GM23248 (cell line): ENCODE data around the gene GLB1L3. TPM values are rescaled to one million over a fixed set of nuclear protein-coding genes. Genes with fewer than 3 reads are reported as not detected.

Experiments
- DNase-seq: peaks from one replicate; pipeline ENCODE4 v3.0.0-alpha.2; 2015
- H2AFZ ChIP-seq: fragments of 200-600 bp; sonication (generic); 2 replicates; pipeline ENCODE4 v1.6.1; 2016; ENCODE audit warnings: antibody characterized with exemption
- H3F3A ChIP-seq: fragments of 200-600 bp; sonication (generic); 2 replicates; pipeline ENCODE4 v1.6.1; 2016; ENCODE audit warnings: mild to moderate bottlenecking, antibody characterized with exemption, mixed run types; ENCODE audit not compliant: insufficient read depth
- H3K27ac ChIP-seq: fragments of 200-600 bp; sonication (generic); 2 replicates; pipeline ENCODE4 v1.5.1; 2016; ENCODE audit warnings: mild to moderate bottlenecking
- H3K27me3 ChIP-seq: fragments of 200-600 bp; sonication (generic); replicated peaks from 2 replicates; pipeline ENCODE4 v1.6.1; 2016; ENCODE audit warnings: mild to moderate bottlenecking; ENCODE audit not compliant: insufficient read depth
- H3K36me3 ChIP-seq: fragments of 200-600 bp; sonication (generic); 2 replicates; pipeline ENCODE4 v1.6.1; 2016; ENCODE audit warnings: low read depth, mild to moderate bottlenecking
- H3K4me1 ChIP-seq: fragments of 200-600 bp; sonication (generic); 2 replicates; pipeline ENCODE4 v1.6.1; 2016; ENCODE audit warnings: mild to moderate bottlenecking; ENCODE audit not compliant: insufficient read depth
- H3K4me2 ChIP-seq: fragments of 200-600 bp; sonication (generic); one replicate; pipeline ENCODE4 v1.6.1; 2016; ENCODE audit warnings: mild to moderate bottlenecking; ENCODE audit not compliant: unreplicated experiment
- H3K4me3 ChIP-seq: fragments of 200-600 bp; sonication (generic); 2 replicates; pipeline ENCODE4 v1.5.1; 2016; ENCODE audit warnings: mild to moderate bottlenecking
- H3K79me2 ChIP-seq: fragments of 200-600 bp; sonication (generic); 2 replicates; pipeline ENCODE4 v1.6.1; 2016; ENCODE audit warnings: mild to moderate bottlenecking; ENCODE audit not compliant: insufficient read depth
- H3K9ac ChIP-seq: fragments of 200-600 bp; sonication (generic); 2 replicates; pipeline ENCODE4 v1.6.1; 2016; ENCODE audit warnings: mild to moderate bottlenecking
- H3K9me2 ChIP-seq: fragments of 200-600 bp; sonication (generic); 2 replicates; pipeline ENCODE4 v1.6.1; 2016; ENCODE audit warnings: mixed run types, mild to moderate bottlenecking, moderate library complexity; ENCODE audit not compliant: insufficient read depth
- H3K9me3 ChIP-seq: fragments of 200-600 bp; sonication (generic); one replicate; pipeline ENCODE4 v1.6.1; 2017; ENCODE audit warnings: low read depth
- H4K20me1 ChIP-seq: fragments of 200-600 bp; sonication (generic); 2 replicates; pipeline ENCODE4 v1.6.0; 2016; ENCODE audit not compliant: insufficient read depth
- EZH2 ChIP-seq: fragments of 200-600 bp; sonication (generic); IDR thresholded peaks from 2 replicates; pipeline ENCODE4 v1.6.1; 2018; ENCODE audit warnings: antibody characterized with exemption, mild to moderate bottlenecking; ENCODE audit not compliant: insufficient read depth, poor library complexity, severe bottlenecking
- EZH2phosphoT487 ChIP-seq: fragments of 200-600 bp; sonication (generic); IDR thresholded peaks from 2 replicates; pipeline ENCODE4 v1.6.1; 2018; ENCODE audit warnings: antibody characterized with exemption, moderate library complexity, mild to moderate bottlenecking, low read depth; ENCODE audit not compliant: insufficient read depth
- WGBS, 2 experiments: methylation state at CpG; one replicate each; pipeline ENCODE4 v1.1.6; 2015 to 2017; ENCODE audit warnings: low lambda C conversion rate in 2 of 2, low coverage in 1 of 2; ENCODE audit errors: missing lambda C conversion rate in 2 of 2; 5-methylcytosine and 5-hydroxymethylcytosine counted together
- in situ Hi-C: fragments of 300-500 bp; cut with MboI; formaldehyde crosslinking; loops from 2 replicates; pipeline ENCODE4 v1.15.0; 2020
- polyA plus RNA-seq: library from polyadenylated mRNA; unstranded; fragments of >200 nt; fragmentation: Nextera tagmentation; extraction: Ambion mirVana; gene quantifications from 2 replicates; pipeline ENCODE4 v1.2.1, GENCODE V29; 2016
- total RNA-seq: library from RNA; depleted of rRNA; stranded (reverse); fragments of >200 nt; shearing (Covaris generic); gene quantifications from 2 replicates; pipeline ENCODE4 v1.2.3, GENCODE V29; 2014

The GLB1L3 gene
- total and polyA plus RNA-seq, 2 experiments from 2014 or later: not detected

DNA sequence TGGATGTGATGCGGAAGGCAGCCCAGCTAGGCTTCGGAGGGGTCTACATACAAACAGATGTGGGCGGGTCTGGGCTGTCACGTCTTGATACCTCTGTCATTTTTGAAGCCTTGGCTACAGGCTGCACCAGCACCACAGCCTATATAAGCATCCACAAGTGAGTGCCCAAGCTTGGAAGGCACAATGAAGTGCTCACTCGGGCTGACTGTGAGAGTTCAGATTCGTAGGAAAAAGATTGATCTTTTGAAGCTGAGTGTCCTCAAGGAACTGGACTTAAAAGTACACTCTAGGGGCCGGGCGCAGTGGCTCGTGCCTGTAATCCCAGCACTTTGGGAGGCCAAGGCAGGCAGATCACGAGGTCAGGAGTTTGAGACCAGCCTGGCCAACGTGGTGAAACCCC lies 19.1 kb upstream of the GLB1L3 start:
- Histone ChIP-seq H3K9me2 (no peaks in the 10 kb centered on the region), H3K36me3 (peaks cover 12% of the 10 kb centered on the region; the same call in 1 of the 2 replicates), H3K4me1 (peaks cover 12% of the 10 kb centered on the region), H3K79me2 (peaks cover 25% of the 10 kb centered on the region), H3K4me2 (no peak overlapping the region), H3K27me3 (no peaks in the 10 kb centered on the region), H3K9ac (no peak overlapping the region), H3K4me3 (no peak overlapping the region), H3F3A (0 out of 2 replicates have a peak, but pooled peaks cover 6% of the 10 kb centered on the region), H3K9me3 (no peaks in the 10 kb centered on the region), H2AFZ (no peak overlapping the region), H3K27ac (no peak overlapping the region), H4K20me1 (no peaks in the 10 kb centered on the region)
- TF ChIP-seq EZH2 (no peak), EZH2phosphoT487 (no peak)
- WGBS, 2 experiments: 90 to 97% methylated on average over 11 of the region's 11 CpGs
- no peak for DNase-seq
- in situ Hi-C loops: no loop called here

DNA sequence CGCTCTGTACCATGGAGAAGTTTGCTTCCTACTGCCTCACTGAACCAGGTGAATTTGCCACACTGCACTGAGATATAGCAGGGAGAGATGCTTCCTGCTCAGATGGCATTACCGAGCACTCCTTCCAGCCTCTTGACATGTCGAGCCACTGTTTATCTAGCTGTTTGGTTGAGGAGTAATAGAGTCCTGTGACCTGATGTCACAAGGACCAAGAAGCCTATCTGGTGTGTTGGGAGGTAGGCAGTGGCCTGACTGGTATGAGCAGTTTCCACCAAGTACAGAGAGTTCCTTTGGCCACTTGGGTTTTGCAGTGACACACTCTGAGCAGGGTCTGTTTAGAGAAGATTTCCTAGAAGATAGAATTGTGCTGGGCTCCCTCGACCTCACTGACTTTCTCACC lies 17.6 kb upstream of the GLB1L3 start:
- in situ Hi-C loops: no loop called here
- Histone ChIP-seq H3K4me1 (peaks cover 8% of the 10 kb centered on the region), H3K4me2 (no peak overlapping the region), H3K9ac (no peak overlapping the region), H3K36me3 (peaks cover 12% of the 10 kb centered on the region; the same call in 1 of the 2 replicates), H2AFZ (no peak overlapping the region), H3K4me3 (no peak overlapping the region), H3K9me2 (no peaks in the 10 kb centered on the region), H4K20me1 (no peaks in the 10 kb centered on the region), H3K27ac (no peak overlapping the region), H3K27me3 (no peaks in the 10 kb centered on the region), H3F3A (no peaks in the 10 kb centered on the region), H3K79me2 (peaks cover 23% of the 10 kb centered on the region), H3K9me3 (no peaks in the 10 kb centered on the region)
- 87 to 89% methylated on average over 4 of the region's 4 CpGs for WGBS, 2 experiments
- TF ChIP-seq EZH2 (no peak), EZH2phosphoT487 (no peak)
- DNase-seq: no peak

DNA sequence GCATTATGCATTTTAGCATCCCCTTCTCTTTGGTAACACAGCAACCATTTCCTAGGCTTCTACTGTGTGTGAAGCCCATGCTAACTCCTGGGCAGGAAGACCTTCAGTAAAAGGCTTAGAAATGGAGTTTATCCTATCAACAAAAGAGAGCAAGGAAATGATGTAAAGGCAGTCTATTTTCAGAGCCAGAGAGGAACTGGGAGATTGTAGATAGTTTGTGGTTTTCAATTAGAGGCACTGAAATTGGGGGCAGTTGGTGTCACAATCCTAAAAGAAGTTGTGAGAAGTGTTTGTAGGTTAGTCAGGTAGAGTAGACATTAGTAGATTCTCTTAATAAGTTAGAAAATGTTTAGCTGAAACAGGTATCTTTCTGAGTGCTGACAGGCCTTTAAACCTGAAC lies 15.7 kb upstream of the GLB1L3 start:
- H3K9me2 ChIP-seq: no peaks in the 10 kb centered on the region
- H3K4me1 ChIP-seq: no peaks in the 10 kb centered on the region
- H3K79me2 ChIP-seq: peaks cover 4% of the 10 kb centered on the region; the same call in 1 of the 2 replicates
- H3K9me3 ChIP-seq: no peaks in the 10 kb centered on the region
- TF ChIP-seq EZH2 (no peak), EZH2phosphoT487 (no peak)
- no peak overlapping the region for H3K27ac ChIP-seq
- no peak overlapping the region for H2AFZ ChIP-seq
- no peaks in the 10 kb centered on the region for H4K20me1 ChIP-seq
- H3K9ac ChIP-seq: no peak overlapping the region
- H3K4me3 ChIP-seq: no peak overlapping the region
- H3K36me3 ChIP-seq: peaks cover 12% of the 10 kb centered on the region; the same call in 1 of the 2 replicates
- H3F3A ChIP-seq: peaks cover 3% of the 10 kb centered on the region
- DNase-seq: no peak
- in situ Hi-C loops: no loop called here
- no peaks in the 10 kb centered on the region for H3K27me3 ChIP-seq
- no peak overlapping the region for H3K4me2 ChIP-seq

DNA sequence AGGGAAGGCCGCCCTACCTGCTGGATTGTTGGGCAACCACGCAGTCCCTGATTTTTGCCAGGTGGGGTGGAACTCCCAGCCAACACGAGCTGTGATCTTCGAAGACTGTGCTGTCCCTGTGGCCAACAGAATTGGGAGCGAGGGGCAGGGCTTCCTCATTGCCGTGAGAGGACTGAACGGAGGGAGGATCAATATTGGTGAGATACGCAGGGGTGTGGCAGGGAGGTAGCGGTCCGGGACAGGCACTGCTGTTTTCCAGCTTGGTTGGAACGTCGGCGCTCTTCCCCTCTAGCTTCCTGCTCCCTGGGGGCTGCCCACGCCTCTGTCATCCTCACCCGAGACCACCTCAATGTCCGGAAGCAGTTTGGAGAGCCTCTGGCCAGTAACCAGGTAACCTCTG lies 15.2 kb upstream of the GLB1L3 start:
- Histone ChIP-seq H3K9me2 (no peaks in the 10 kb centered on the region), H3K27ac (no peak overlapping the region), H3K4me2 (no peak overlapping the region), H3K36me3 (peaks cover 12% of the 10 kb centered on the region; the same call in 1 of the 2 replicates), H3K4me3 (no peak overlapping the region), H3K9me3 (no peaks in the 10 kb centered on the region), H3K4me1 (peaks cover 2% of the 10 kb centered on the region), H3K9ac (no peak overlapping the region), H3K79me2 (no peaks in the 10 kb centered on the region), H2AFZ (no peak overlapping the region), H3K27me3 (no peaks in the 10 kb centered on the region), H4K20me1 (no peaks in the 10 kb centered on the region), H3F3A (peaks cover 8% of the 10 kb centered on the region)
- in situ Hi-C loops: no loop called here
- no peak for DNase-seq
- TF ChIP-seq EZH2phosphoT487 (no peak), EZH2 (no peak)
- 91 to 96% methylated on average over 16 of the region's 16 CpGs for WGBS, 2 experiments
